HG02981 (cell line): ENCODE measurements around the gene SLC41A3.

ENCODE experiments used
- ATAC-seq: cut with Tn5 transposase; IDR thresholded peaks from one replicate; pipeline ENCODE4 v1.9.1; 2021; ENCODE audit warnings: mild to moderate bottlenecking, moderate library complexity; ENCODE audit not compliant: unreplicated experiment

SLC41A3 gene

GRCh38 chr3:126083913-126084767 is at the start of gene SLC41A3:
SLC41A3 (minus strand) TSS chr3:126084124; CDS start chr3:126068219, 15,905 bp downstream.
- ATAC-seq: peak; percentile 87

- ATAC-seq: no peak
Observed at GRCh38 chr3:126133606-126134005, 49.7 kb upstream of the SLC41A3 start.

GRCh38 chr3:126132751-126133511 is 49.0 kb upstream of the SLC41A3 start:
- ATAC-seq: no peak

- no peak for ATAC-seq
Observed at GRCh38 chr3:126131881-126132750, 48.2 kb upstream of the SLC41A3 start.

GRCh38 chr3:126130981-126131745 is 47.2 kb upstream of the SLC41A3 start:
- no peak for ATAC-seq

- no peak for ATAC-seq
Observed at GRCh38 chr3:126130081-126130855, 46.3 kb upstream of the SLC41A3 start.

- no peak for ATAC-seq
Observed at GRCh38 chr3:126129398-126129891, 45.5 kb upstream of the SLC41A3 start.

GRCh38 chr3:126128504-126129397 is 44.8 kb upstream of the SLC41A3 start:
- no peak for ATAC-seq

- ATAC-seq: no peak
Observed at GRCh38 chr3:126127904-126128303, 44.0 kb upstream of the SLC41A3 start.

GRCh38 chr3:126127452-126127851 is 43.5 kb upstream of the SLC41A3 start:
- ATAC-seq: no peak

GRCh38 chr3:126126811-126127431 is 43.0 kb upstream of the SLC41A3 start:
- no peak for ATAC-seq

- ATAC-seq: no peak
Observed at GRCh38 chr3:126126286-126126685, 42.4 kb upstream of the SLC41A3 start.

GRCh38 chr3:126125781-126126251 is 41.9 kb upstream of the SLC41A3 start:
- no peak for ATAC-seq

GRCh38 chr3:126125341-126125740 is 41.4 kb upstream of the SLC41A3 start:
- no peak for ATAC-seq

GRCh38 chr3:126124896-126125295 is 41.0 kb upstream of the SLC41A3 start:
- no peak for ATAC-seq

GRCh38 chr3:126124148-126124868 is 40.4 kb upstream of the SLC41A3 start:
- no peak for ATAC-seq

- no peak for ATAC-seq
Observed at GRCh38 chr3:126121632-126122031, 37.7 kb upstream of the SLC41A3 start.
